Ovary (tissue), 9 donors: ENCODE measurements around the gene STYK1. TPM values are rescaled to one million over a fixed set of nuclear protein-coding genes. Genes with fewer than 3 reads are reported as not detected.

Experiments
- DNase-seq, 5 donors: peaks; one replicate each; pipeline ENCODE4 v3.0.0-alpha.2; 2019 to 2020
- H3K27ac ChIP-seq, 2 donors: fragments of 200-600 bp; one replicate each; pipeline versions ENCODE4 v1.5.1 to v1.8.0; 2019 to 2022
- H3K27me3 ChIP-seq: fragments of 200-600 bp; one replicate; pipeline ENCODE4 v1.8.0; 2022
- H3K36me3 ChIP-seq: fragments of 200-600 bp; sonication (generic); one replicate; pipeline ENCODE4 v1.5.1; 2019
- H3K4me1 ChIP-seq: one replicate; pipeline ENCODE4 v1.8.1; 2013; ENCODE audit warnings: mild to moderate bottlenecking, moderate library complexity; ENCODE audit not compliant: insufficient read depth
- H3K4me3 ChIP-seq: fragments of 200-600 bp; sonication (generic); one replicate; pipeline ENCODE4 v1.5.1; 2017
- H3K9me3 ChIP-seq, 2 donors: fragments of 200-600 bp in 1 of 2; sonication (generic) in 1 of 2; one replicate each; pipeline versions ENCODE4 v1.5.1 to v1.8.1; 2013 to 2019; ENCODE audit warnings: mild to moderate bottlenecking in 1 of 2, moderate library complexity in 1 of 2
- CTCF ChIP-seq, 3 donors: fragments of 450-650 bp in 2 of 3; fragments of 200-600 bp in 1 of 3; IDR thresholded peaks; one replicate each; pipeline versions ENCODE4 v1.5.1 to v1.8.0; 2016 to 2022; ENCODE audit warnings: antibody characterized with exemption in 3 of 3, mild to moderate bottlenecking in 1 of 3
- EP300 ChIP-seq: sonication (generic); formaldehyde crosslinking; IDR thresholded peaks from one replicate; pipeline ENCODE4 v1.6.1; 2017; ENCODE audit warnings: antibody characterized with exemption
- POLR2A ChIP-seq: fragments of 450-650 bp; IDR thresholded peaks from one replicate; pipeline ENCODE4 v1.6.1; 2017; ENCODE audit warnings: antibody characterized with exemption, mild to moderate bottlenecking, moderate library complexity
- WGBS, 3 donors: extraction: QIAGEN DNeasy Blood & Tissue Kit in 1 of 3; methylation state at CpG; one replicate each; pipeline versions ENCODE4 v1.1.5 to v1.1.7; 2013 to 2017; 5-methylcytosine and 5-hydroxymethylcytosine counted together
- intact Hi-C, 4 donors: fragments of 100-400 bp; cut with DNase I; formaldehyde crosslinking; loops; one replicate each; pipeline versions ENCODE4 v1.11.0 to v1.15.1; 2022 to 2023
- polyA plus RNA-seq, 2 donors: library from polyadenylated mRNA; stranded (reverse); fragments of 200-250 nt in 1 of 2; fragments of 350-450 nt in 1 of 2; fragmentation: Illumina TruSeq in 1 of 2; extraction: RNeasy Lipid Tissue Mini Kit (QIAGEN cat#74804) in 1 of 2; gene quantifications; one replicate each; pipeline ENCODE4 v1.2.3, GENCODE V29; 2013 to 2014
- total RNA-seq, 7 donors: library from RNA; depleted of rRNA in 2 of 7; stranded (reverse); fragments of >200 nt in 2 of 7; fragmentation: NEBNext Ultra II Directional in 3 of 7; extraction: Animal tissue kit (Norgen Biotek cat#: 25700) in 3 of 7; gene quantifications; one replicate each; pipeline versions ENCODE4 v1.1.0 to v1.2.4, GENCODE V29; 2016 to 2023
- donor health status: DM: no; HTN: no; CAD: no; lungs with moderate emphysema.
- donor health status: DM: no; HTN: no; CAD: no.
- donor health status: Bipolar disorder and iron deficiency.
- donor health status: DM: yes; HTN: yes; CAD: no.
- donor health status: DM: no; HTN: no; CAD: no.
- donor health status: DM: yes; HTN: yes; CAD: no.

STYK1 gene
- total and polyA plus RNA-seq, 9 donors: 0.07 to 1.3 (median 0.33) TPM; not detected in 2

DNA sequence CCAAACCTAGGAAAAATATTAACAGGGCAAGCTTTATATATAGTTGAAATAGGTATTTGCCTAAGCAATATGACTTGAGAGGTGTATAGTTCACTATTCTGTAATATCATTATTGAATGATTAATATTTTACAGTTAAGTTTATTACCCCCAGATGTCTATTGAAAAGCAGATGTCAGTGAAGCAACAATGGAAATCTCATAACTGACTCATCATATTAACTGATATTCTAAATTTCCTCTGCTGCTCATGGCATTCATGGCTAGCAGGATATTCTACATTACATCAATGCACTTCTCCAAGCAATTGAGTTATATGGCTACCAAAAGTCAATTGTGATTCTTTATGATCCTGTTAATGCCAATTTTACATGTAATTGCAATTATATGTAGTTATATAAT lies 50.7 kb downstream of the STYK1 start:
- H3K36me3 ChIP-seq: no peaks in the 10 kb centered on the region
- H3K9me3 ChIP-seq: no peaks in the 10 kb centered on the region
- intact Hi-C loops: no loop called here
- H3K4me1 ChIP-seq: no peaks in the 10 kb centered on the region
- no peak overlapping the region for H3K4me3 ChIP-seq
- TF ChIP-seq CTCF (IDR thresholded peaks at IDR 0.05) (no peak), EP300 (no peak), POLR2A (no peak)
- no peak overlapping the region for H3K27ac ChIP-seq
- H3K27me3 ChIP-seq: no peaks in the 10 kb centered on the region
- DNase-seq: no peak

GRCh38 chr12:10621278-10621677 lies 52.6 kb downstream of the STYK1 start:
- intact Hi-C loops: no loop called here
- H3K27me3 ChIP-seq: no peaks in the 10 kb centered on the region
- WGBS, 3 donors: 78 to 82% (median 81%) methylated on average over 1 of the region's 1 CpG
- H3K36me3 ChIP-seq: no peaks in the 10 kb centered on the region
- DNase-seq: no peak
- no peaks in the 10 kb centered on the region for H3K9me3 ChIP-seq
- H3K4me1 ChIP-seq: no peaks in the 10 kb centered on the region
- TF ChIP-seq POLR2A: no peak
- no peak for TF ChIP-seq CTCF (IDR thresholded peaks at IDR 0.05)
- no peak for TF ChIP-seq EP300
- no peak overlapping the region for H3K27ac ChIP-seq
- no peak overlapping the region for H3K4me3 ChIP-seq

- DNase-seq: no peak
Measured at GRCh38 chr12:10620078-10620779, 53.6 kb downstream of the STYK1 start.

DNA sequence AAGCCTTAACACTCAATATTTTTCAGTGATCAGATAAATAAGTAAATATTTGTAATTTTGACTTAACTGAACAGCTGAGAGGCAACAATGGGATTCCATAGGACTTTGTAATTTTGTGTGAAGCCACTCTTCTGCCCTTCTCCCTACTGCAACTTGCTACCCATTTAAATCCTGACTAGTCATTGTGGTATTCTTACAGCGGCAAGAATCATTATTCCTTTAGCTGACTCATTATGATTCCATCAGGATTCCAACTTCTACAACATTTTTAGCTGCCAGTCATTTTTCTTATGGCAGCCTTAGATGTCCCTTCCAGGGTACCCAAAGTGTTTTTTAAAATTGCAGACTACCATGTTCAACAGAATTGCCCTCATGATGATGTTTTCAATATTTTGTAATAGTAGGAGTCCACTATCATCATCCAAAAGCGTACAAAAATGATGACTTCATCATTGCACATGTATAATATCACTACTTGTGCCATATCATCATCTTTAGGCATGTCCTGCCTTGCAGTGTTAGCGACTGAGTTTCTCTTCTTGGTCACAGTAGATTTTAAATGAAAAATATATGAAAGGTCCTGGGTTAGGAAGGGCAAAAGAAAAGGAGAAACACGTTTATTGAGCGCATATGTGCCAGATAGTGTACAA lies 55.4 kb downstream of the STYK1 start:
- intact Hi-C loops: no loop called here
- H3K27ac ChIP-seq: no peak overlapping the region
- TF ChIP-seq EP300: no peak
- TF ChIP-seq POLR2A: no peak
- no peak for TF ChIP-seq CTCF (IDR thresholded peaks at IDR 0.05)
- no peaks in the 10 kb centered on the region for H3K27me3 ChIP-seq
- no peak for DNase-seq
- no peaks in the 10 kb centered on the region for H3K9me3 ChIP-seq
- H3K4me3 ChIP-seq: no peak overlapping the region
- no peaks in the 10 kb centered on the region for H3K4me1 ChIP-seq
- 73 to 80% (median 79%) methylated on average over 5 of the region's 5 CpGs for WGBS, 3 donors
- H3K36me3 ChIP-seq: no peaks in the 10 kb centered on the region

More at GRCh38 chr12:10620078-10620779, 53.6 kb downstream of the STYK1 start:
- H3K27ac ChIP-seq: no peak overlapping the region
- no peaks in the 10 kb centered on the region for H3K36me3 ChIP-seq
- no peak overlapping the region for H3K4me3 ChIP-seq
- TF ChIP-seq POLR2A: no peak
- no peak for TF ChIP-seq CTCF (IDR thresholded peaks at IDR 0.05)
- TF ChIP-seq EP300: no peak
- H3K27me3 ChIP-seq: no peaks in the 10 kb centered on the region
- H3K9me3 ChIP-seq: no peaks in the 10 kb centered on the region
- 77 to 83% (median 82%) methylated on average over 10 of the region's 10 CpGs for WGBS, 3 donors
- intact Hi-C loops: no loop called here
- H3K4me1 ChIP-seq: no peaks in the 10 kb centered on the region
